K562 (cell line): ENCODE data around the gene ALG8. TPM values are rescaled to one million over a fixed set of nuclear protein-coding genes. Genes with fewer than 3 reads are reported as not detected.

Experiments
- CGGBP1 ChIP-seq: fragments of 250-450 bp; sonication (Bioruptor Pico); IDR thresholded peaks from 2 replicates; pipeline ENCODE4 v1.9.0; 2021; ENCODE audit warnings: mild to moderate bottlenecking
- MLLT1 ChIP-seq, 2 experiments: fragments of 450-650 bp; IDR thresholded peaks; 2 replicates each; pipeline ENCODE4 v1.6.1; 2016
- NR4A1 ChIP-seq, 2 experiments: fragments of 250-450 bp in 1 of 2; fragments of 450-650 bp in 1 of 2; sonication (Bioruptor Pico) in 1 of 2; IDR thresholded peaks; 2 replicates each; pipeline versions ENCODE4 v1.4.0 to v1.6.1; 2016 to 2020; ENCODE audit warnings: mild to moderate bottlenecking in 2 of 2, missing compliant biosample characterization in 1 of 2, missing genetic modification characterization in 1 of 2, moderate library complexity in 1 of 2
- PHF8 ChIP-seq: fragments of 200-600 bp; sonication (generic); IDR thresholded peaks from 2 replicates; pipeline ENCODE4 v1.6.1; 2012; ENCODE audit warnings: mixed run types, mild to moderate bottlenecking, inconsistent platforms, low read length, moderate library complexity, borderline replicate concordance
- RBM25 ChIP-seq: fragments of 200-400 bp; formaldehyde crosslinking; IDR thresholded peaks from 2 replicates; pipeline ENCODE4 v1.6.1; 2018; ENCODE audit warnings: low read length, low read depth, moderate library complexity; ENCODE audit not compliant: severe bottlenecking
- TGIF2 ChIP-seq: sonication (generic); formaldehyde crosslinking; IDR thresholded peaks from 2 replicates; pipeline ENCODE4 v1.8.1; 2022; ENCODE audit warnings: mild to moderate bottlenecking, missing genetic modification reagents, moderate library complexity
- ZNF197 ChIP-seq: fragments of 200-800 bp; sonication (Bioruptor generic); IDR thresholded peaks from 2 replicates; pipeline ENCODE4 v1.6.1; 2016; ENCODE audit warnings: low read depth, missing genetic modification characterization, missing compliant biosample characterization
- ZNF324 ChIP-seq: fragments of 250-450 bp; sonication (Bioruptor Pico); IDR thresholded peaks from 2 replicates; pipeline ENCODE4 v1.4.0; 2020; ENCODE audit warnings: mild to moderate bottlenecking
- ZNF507 ChIP-seq: conservative IDR thresholded peaks from 2 replicates; pipeline ENCODE4 v1.6.1; 2017; ENCODE audit warnings: missing genetic modification characterization, missing compliant biosample characterization
- ZNF695 ChIP-seq: fragments of 450-650 bp; formaldehyde crosslinking; IDR thresholded peaks from 2 replicates; pipeline ENCODE4 v1.4.0; 2020; ENCODE audit warnings: mild to moderate bottlenecking, moderate library complexity
- polyA plus RNA-seq, 8 experiments: library from polyadenylated mRNA; depleted of rRNA in 4 of 8; stranded (reverse) in 5 of 8; unstranded in 3 of 8; fragments of >200 nt; fragmentation: Nextera tagmentation in 2 of 8; fragmentation: Illumina TruSeq in 1 of 8; extraction: Ambion mirVana in 2 of 8; extraction: Trizol in 1 of 8; gene quantifications; 2 replicates each; pipeline versions ENCODE4 v1.2.1 to v1.2.3, GENCODE V29; 2011 to 2014; ENCODE audit warnings: inconsistent platforms in 1 of 8, missing spikeins in 1 of 8
- total RNA-seq, 7 experiments: library from RNA; depleted of rRNA in 6 of 7; stranded (reverse); fragments of >200 nt in 6 of 7; fragmentation: Illumina TruSeq in 2 of 7; extraction: Trizol in 2 of 7; gene quantifications; 2 replicates each; pipeline versions ENCODE4 v1.2.1 to v1.2.3, GENCODE V29; 2011 to 2021; ENCODE audit warnings: low replicate concordance in 1 of 7
- TF ChIP-seq, protein P1 (sequence below): fragments of 250-450 bp; sonication (Bioruptor Pico); IDR thresholded peaks from 2 replicates; pipeline ENCODE4 v1.5.0; 2021; ENCODE audit warnings: mild to moderate bottlenecking, borderline replicate concordance
- TF ChIP-seq, protein P2 (sequence below), 2 experiments: fragments of 450-650 bp; IDR thresholded peaks; 2 replicates each; pipeline ENCODE4 v1.6.1; 2016; ENCODE audit warnings: mild to moderate bottlenecking in 2 of 2, borderline replicate concordance in 1 of 2, low read depth in 1 of 2, moderate library complexity in 1 of 2

The ALG8 gene
- total and polyA plus RNA-seq, 9 of the 15 experiments (the other 6 are each of a cell fraction or from before 2014, with no cell fraction given): 59.3 to 189 (median 106) TPM

DNA sequence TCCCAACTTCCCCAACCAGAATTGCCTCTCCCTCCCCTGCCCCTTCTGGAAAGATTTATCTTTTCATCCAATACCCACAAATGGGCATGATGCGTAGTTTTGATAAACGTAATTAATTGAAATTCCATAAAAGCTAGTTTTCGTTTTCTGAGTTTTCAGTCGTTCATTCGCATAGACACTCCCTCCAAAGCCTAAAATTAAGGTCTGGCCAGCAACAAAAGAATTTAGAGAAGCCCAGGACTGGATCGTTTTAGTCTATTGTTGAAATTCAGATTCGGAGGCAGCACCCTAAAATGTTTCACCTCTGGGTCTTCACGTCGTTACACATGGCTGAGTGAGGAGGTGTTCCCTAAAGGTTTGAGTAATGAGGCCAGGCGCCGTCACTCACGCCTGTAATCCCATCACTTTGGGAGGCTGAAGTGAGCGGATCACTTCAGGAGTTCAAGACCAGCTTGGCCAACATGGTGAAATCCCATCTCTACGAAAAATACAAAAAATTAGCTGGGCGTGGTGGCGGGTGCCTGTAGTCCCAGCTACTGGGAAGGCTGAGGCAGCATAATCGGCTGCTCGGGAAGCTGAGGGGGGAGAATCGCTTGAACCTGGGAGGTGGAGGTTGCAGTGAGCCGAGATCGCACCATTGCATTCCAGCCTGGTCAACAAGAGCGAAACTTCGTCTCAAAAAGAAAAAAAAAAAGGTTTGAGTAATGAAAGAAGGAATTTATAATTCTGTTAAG is 59.2 kb downstream of the ALG8 start (continued):
- TF ChIP-seq MLLT1 (IDR thresholded peaks at IDR 0.05) (peak in 1 of 2 experiments; percentile 35; a peak in 1 of 4 replicates), TGIF2 (CRISPR knock-in tag) (no peak), ZNF197 (CRISPR knock-in tag) (peak; percentile 43; the same call in 1 of the 2 replicates), CGGBP1 (CRISPR knock-in tag) (no peak), PHF8 (no peak), ZNF324 (CRISPR knock-in tag) (no peak), ZNF507 (tag) (no peak), NR4A1 (CRISPR knock-in tag; IDR thresholded peaks at IDR 0.05) (no peak), NR4A1 (tag; IDR thresholded peaks at IDR 0.05) (no peak; the same call in 1 of the 2 replicates), ZNF695 (no peak), RBM25 (no peak)
- TF ChIP-seq, protein P1, sequence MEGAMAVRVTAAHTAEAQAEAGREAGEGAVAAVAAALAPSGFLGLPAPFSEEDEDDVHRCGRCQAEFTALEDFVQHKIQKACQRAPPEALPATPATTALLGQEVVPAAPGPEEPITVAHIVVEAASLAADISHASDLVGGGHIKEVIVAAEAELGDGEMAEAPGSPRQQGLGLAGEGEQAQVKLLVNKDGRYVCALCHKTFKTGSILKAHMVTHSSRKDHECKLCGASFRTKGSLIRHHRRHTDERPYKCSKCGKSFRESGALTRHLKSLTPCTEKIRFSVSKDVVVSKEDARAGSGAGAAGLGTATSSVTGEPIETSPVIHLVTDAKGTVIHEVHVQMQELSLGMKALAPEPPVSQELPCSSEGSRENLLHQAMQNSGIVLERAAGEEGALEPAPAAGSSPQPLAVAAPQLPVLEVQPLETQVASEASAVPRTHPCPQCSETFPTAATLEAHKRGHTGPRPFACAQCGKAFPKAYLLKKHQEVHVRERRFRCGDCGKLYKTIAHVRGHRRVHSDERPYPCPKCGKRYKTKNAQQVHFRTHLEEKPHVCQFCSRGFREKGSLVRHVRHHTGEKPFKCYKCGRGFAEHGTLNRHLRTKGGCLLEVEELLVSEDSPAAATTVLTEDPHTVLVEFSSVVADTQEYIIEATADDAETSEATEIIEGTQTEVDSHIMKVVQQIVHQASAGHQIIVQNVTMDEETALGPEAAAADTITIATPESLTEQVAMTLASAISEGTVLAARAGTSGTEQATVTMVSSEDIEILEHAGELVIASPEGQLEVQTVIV (CRISPR knock-in tag): no peak
- TF ChIP-seq, protein P2, sequence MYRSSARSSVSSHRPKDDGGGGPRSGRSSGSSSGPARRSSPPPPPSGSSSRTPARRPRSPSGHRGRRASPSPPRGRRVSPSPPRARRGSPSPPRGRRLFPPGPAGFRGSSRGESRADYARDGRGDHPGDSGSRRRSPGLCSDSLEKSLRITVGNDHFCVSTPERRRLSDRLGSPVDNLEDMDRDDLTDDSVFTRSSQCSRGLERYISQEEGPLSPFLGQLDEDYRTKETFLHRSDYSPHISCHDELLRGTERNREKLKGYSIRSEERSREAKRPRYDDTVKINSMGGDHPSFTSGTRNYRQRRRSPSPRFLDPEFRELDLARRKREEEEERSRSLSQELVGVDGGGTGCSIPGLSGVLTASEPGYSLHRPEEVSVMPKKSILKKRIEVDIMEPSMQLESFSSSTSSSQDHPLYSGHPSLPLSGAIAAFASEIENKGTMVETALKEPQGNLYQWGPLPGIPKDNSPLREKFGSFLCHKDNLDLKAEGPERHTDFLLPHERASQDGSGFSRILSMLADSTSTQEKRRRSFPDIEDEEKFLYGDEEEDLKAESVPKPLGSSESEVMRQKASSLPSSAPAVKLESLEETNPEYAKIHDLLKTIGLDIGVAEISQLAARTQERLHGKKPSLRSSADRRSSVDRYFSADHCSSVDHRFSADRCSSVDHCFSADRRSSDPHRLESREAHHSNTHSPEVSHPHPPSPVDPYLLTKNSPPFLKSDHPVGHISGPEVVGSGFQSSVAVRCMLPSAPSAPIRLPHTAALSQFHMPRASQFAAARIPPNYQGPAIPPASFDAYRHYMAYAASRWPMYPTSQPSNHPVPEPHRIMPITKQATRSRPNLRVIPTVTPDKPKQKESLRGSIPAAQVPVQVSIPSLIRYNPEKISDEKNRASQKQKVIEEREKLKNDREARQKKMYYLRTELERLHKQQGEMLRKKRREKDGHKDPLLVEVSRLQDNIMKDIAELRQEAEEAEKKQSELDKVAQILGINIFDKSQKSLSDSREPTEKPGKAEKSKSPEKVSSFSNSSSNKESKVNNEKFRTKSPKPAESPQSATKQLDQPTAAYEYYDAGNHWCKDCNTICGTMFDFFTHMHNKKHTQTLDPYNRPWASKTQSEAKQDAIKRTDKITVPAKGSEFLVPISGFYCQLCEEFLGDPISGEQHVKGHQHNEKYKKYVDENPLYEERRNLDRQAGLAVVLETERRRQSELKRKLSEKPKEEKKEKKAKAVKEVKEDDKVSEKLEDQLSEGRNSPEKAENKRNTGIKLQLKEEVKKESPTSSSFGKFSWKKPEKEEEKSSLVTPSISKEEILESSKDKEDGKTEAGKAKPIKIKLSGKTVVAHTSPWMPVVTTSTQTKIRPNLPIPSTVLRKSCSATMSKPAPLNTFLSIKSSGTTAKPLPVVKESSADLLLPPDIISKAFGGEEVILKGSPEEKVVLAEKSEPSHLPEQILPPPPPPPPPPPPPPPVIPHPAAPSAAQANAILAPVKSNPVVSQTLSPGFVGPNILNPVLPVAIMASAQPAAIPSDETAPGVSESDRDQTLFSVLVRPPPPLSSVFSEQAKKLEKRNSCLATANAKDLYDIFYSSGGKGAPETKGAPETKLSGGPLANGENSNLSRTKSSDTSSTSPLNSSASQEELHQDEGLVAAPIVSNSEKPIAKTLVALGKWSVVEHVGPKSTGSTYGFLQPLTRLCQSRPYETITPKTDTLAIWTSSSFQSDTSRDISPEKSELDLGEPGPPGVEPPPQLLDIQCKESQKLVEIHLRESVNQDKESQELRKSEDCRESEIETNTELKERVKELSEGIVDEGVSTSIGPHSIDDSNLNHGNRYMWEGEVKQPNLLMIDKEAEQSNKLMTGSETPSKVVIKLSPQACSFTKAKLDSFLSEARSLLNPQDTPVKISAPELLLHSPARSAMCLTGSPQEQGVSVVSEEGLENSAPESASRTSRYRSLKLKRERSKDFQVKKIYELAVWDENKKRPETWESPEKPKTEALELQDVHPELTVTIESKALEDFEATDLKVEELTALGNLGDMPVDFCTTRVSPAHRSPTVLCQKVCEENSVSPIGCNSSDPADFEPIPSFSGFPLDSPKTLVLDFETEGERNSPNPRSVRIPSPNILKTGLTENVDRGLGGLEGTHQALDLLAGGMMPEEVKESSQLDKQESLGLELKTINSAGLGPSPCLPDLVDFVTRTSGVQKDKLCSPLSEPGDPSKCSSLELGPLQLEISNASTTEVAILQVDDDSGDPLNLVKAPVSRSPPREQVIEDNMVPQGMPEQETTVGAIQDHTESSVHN (IDR thresholded peaks at IDR 0.05; ENCODE audit: borderline replicate concordance in 1 of 2, low read depth in 1 of 2): no peak
